Measurements from ENCODE around the gene CHMP2B. TPM values are rescaled to one million over a fixed set of nuclear protein-coding genes. Genes with fewer than 3 reads are reported as not detected.

The CHMP2B gene
- total and polyA plus RNA-seq, 2 of the 8 experiments (the other 6 are each of a cell fraction or from before 2014, with no cell fraction given) = 14.0 to 56.5 TPM

DNA sequence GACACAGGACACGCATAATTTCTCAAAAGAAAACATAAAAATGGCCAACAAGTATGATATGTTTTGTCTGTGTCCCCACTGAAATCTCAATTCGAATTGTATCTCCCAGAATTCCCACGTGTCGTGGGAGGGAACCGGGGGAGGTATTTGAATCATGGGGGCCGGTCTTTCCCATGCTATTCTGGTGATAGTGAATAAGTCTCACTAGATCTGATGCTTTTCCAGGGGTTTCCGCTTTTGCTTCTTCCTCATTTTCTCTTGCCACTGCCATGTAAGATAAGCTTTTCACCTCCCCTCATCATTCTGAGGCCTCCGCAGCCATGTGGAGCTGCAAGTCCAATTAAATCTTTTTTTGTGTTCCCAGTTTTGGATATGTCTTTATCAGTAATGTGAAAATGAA is 61.3 kb downstream of the CHMP2B start:
- Histone ChIP-seq H3K4me3 (ENCODE audit: extremely low read depth in 1 of 4, insufficient read depth in 2 of 4, low read depth in 3 of 4, low read length in 4 of 4) (no peak overlapping the region), H3K4me1 (replicated peaks in 1 of 4; ENCODE audit: control insufficient read depth in 3 of 4, insufficient read depth in 4 of 4, low read length in 3 of 4) (no peaks in the 10 kb centered on the region), H3K79me2 (ENCODE audit: control insufficient read depth in 1 of 2, insufficient read depth in 2 of 2, low read length in 2 of 2) (no peaks in the 10 kb centered on the region), H4K5ac (ENCODE audit: insufficient read length, low read depth, low read length) (no peak overlapping the region), H3K23ac (ENCODE audit: insufficient read length) (no peak overlapping the region), H4K91ac (replicated peaks; ENCODE audit: insufficient read length, low read length) (no peak overlapping the region), H3K56ac (replicated peaks; ENCODE audit: insufficient read length, low read depth, low read length) (no peak overlapping the region), H2BK120ac (replicated peaks; ENCODE audit: low read depth, low read length) (no peak overlapping the region), H3K4me2 (ENCODE audit: insufficient read depth in 1 of 2, low read depth in 2 of 2, low read length in 2 of 2) (no peak overlapping the region), H2BK12ac (ENCODE audit: low read depth, low read length) (no peak overlapping the region), H4K8ac (ENCODE audit: extremely low read depth, insufficient read depth, low read length) (no peak overlapping the region), H3K27me3 (replicated peaks in 1 of 4; ENCODE audit: control insufficient read depth in 3 of 4, extremely low read depth in 1 of 4, insufficient read depth in 3 of 4, low read length in 3 of 4) (no peaks in the 10 kb centered on the region), H2AFZ (ENCODE audit: low read length) (no peak overlapping the region), H2BK20ac (ENCODE audit: low read length) (no peak overlapping the region), H2BK5ac (ENCODE audit: low read depth, low read length) (no peak overlapping the region), H3K9ac (replicated peaks in 1 of 4; ENCODE audit: extremely low read depth in 1 of 4, low read depth in 3 of 4, low read length in 3 of 4) (no peak overlapping the region), H3K4ac (replicated peaks; ENCODE audit: insufficient read length, low read depth, low read length) (no peak overlapping the region), H3K36me3 (ENCODE audit: control insufficient read depth in 2 of 4, insufficient read depth in 4 of 4, low read length in 3 of 4) (no peaks in the 10 kb centered on the region), H3K79me1 (ENCODE audit: low read depth, low read length) (no peaks in the 10 kb centered on the region), H3K18ac (ENCODE audit: extremely low read depth, low read length) (no peak overlapping the region), H3K27ac (ENCODE audit: low read depth, low read length) (no peak overlapping the region), H2AK5ac (ENCODE audit: low read depth, low read length) (no peak overlapping the region), H3K9me3 (ENCODE audit: insufficient read depth in 2 of 2, low read depth in 1 of 2, low read length in 1 of 2) (no peaks in the 10 kb centered on the region), H2BK15ac (ENCODE audit: low read length) (no peak overlapping the region), H4K20me1 (replicated peaks in 1 of 2; ENCODE audit: control insufficient read depth in 1 of 2, insufficient read depth in 2 of 2, low read length in 2 of 2) (no peaks in the 10 kb centered on the region), H3K14ac (ENCODE audit: insufficient read length) (no peak overlapping the region), H3K23me2 (ENCODE audit: low read depth, low read length) (no peaks in the 10 kb centered on the region)
- FAIRE-seq (no peak), DNase-seq (ENCODE audit: low read depth in 1 of 2, low spot score in 2 of 2) (no peak)
- WGBS, 2 experiments (ENCODE audit: extremely low coverage in 1 of 2, insufficient coverage in 1 of 2, insufficient read length in 1 of 2, insufficient replicate concordance in 2 of 2, low coverage in 1 of 2, low lambda C conversion rate in 2 of 2, missing lambda C conversion rate in 1 of 2) = 93% methylated on average over 8 of the region's 8 CpGs; no CpG with 5 or more reads in 1 of the 2 experiments
- ChIA-PET POLR2A (ENCODE audit: partially characterized antibody) (no interaction called here), CTCF (ENCODE audit: partially characterized antibody) (interaction anchor here (1.3 to 2.7 kb wide), 2 partner anchors 8 to 28 kb away, joined by 3 to 6 read pairs; no protein-coding TSS in a partner anchor)
- TF ChIP-seq ZNF274 (IDR thresholded peaks at IDR 0.05; ENCODE audit: borderline replicate concordance, extremely low read depth, low read length) (no peak), SIRT6 (IDR thresholded peaks at IDR 0.05; ENCODE audit: low read length) (no peak), CHD2 (IDR thresholded peaks at IDR 0.05; ENCODE audit: low read length) (no peak), SIN3A (conservative IDR thresholded peaks at IDR 0.05 in 1 of 2, IDR thresholded peaks at IDR 0.05 in 1 of 2; ENCODE audit: low read depth in 1 of 2, low read length in 2 of 2) (no peak), KDM4A (IDR thresholded peaks at IDR 0.05; ENCODE audit: low read depth, low read length, severe bottlenecking) (no peak), TEAD4 (IDR thresholded peaks at IDR 0.05; ENCODE audit: low read depth, low read length) (no peak), HDAC2 (IDR thresholded peaks at IDR 0.05; ENCODE audit: borderline replicate concordance in 1 of 2, low read depth in 2 of 2, low read length in 2 of 2) (no peak)
- TF ChIP-seq, protein P1, sequence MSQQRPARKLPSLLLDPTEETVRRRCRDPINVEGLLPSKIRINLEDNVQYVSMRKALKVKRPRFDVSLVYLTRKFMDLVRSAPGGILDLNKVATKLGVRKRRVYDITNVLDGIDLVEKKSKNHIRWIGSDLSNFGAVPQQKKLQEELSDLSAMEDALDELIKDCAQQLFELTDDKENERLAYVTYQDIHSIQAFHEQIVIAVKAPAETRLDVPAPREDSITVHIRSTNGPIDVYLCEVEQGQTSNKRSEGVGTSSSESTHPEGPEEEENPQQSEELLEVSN (IDR thresholded peaks at IDR 0.05) = no peak

Measured in H1 (cell line).